Measurements from ENCODE around the gene CNOT9. TPM values are rescaled to one million over a fixed set of nuclear protein-coding genes. Genes with fewer than 3 reads are reported as not detected.

The CNOT9 gene
- total and polyA plus RNA-seq, 2 of the 13 experiments (the other 11 are each of a cell fraction or from before 2014, with no cell fraction given) = 82.6 to 92.4 TPM

GRCh38 chr2:218568190-218569037, at the start of gene CNOT9, which contains the start of gene USP37 (continued):
- peak; percentile 89 for TF ChIP-seq MTERF4 (CRISPR knock-in tag; IDR thresholded peaks at IDR 0.05)
- TF ChIP-seq ZNF737 (CRISPR knock-in tag; IDR thresholded peaks at IDR 0.05; ENCODE audit: borderline replicate concordance) = no peak
- TF ChIP-seq THAP11 (CRISPR knock-in tag; IDR thresholded peaks at IDR 0.05) = peak; percentile 91
- TF ChIP-seq DMTF1 (CRISPR knock-in tag; IDR thresholded peaks at IDR 0.05) = 0 out of 2 replicates have a peak, but pooled peaks have one; percentile 89
- no peak for TF ChIP-seq RORA (CRISPR knock-in tag; IDR thresholded peaks at IDR 0.05)
- no peak; the same call in 1 of the 2 replicates for TF ChIP-seq U2AF2 (IDR thresholded peaks at IDR 0.05; ENCODE audit: low read depth, low read length)
- TF ChIP-seq FOXK1 (CRISPR knock-in tag; IDR thresholded peaks at IDR 0.05; ENCODE audit: borderline replicate concordance, low read depth) = peak; percentile 32; the same call in 1 of the 2 replicates
- 0 out of 2 replicates have a peak, but pooled peaks have one; percentile 39 for TF ChIP-seq ONECUT2 (CRISPR knock-in tag; IDR thresholded peaks at IDR 0.05)
- TF ChIP-seq HOXA5 (CRISPR knock-in tag; IDR thresholded peaks at IDR 0.05) = peak; percentile 95
- TF ChIP-seq TSC22D2 (CRISPR knock-in tag; IDR thresholded peaks at IDR 0.05; ENCODE audit: borderline replicate concordance) = 0 out of 2 replicates have a peak, but pooled peaks have one; percentile 61
- no peak for TF ChIP-seq TERF1 (CRISPR knock-in tag; IDR thresholded peaks at IDR 0.05)
- TF ChIP-seq SATB2 (CRISPR knock-in tag; IDR thresholded peaks at IDR 0.05) = peak; percentile 87
- TF ChIP-seq ZNF501 (CRISPR knock-in tag; IDR thresholded peaks at IDR 0.05) = peak; percentile 97
- TF ChIP-seq HOXA9 (CRISPR knock-in tag; IDR thresholded peaks at IDR 0.05; ENCODE audit: borderline replicate concordance) = peak; percentile 97
- TF ChIP-seq ISX (CRISPR knock-in tag; conservative IDR thresholded peaks at IDR 0.05) = peak; percentile 80
- TF ChIP-seq ZNF460 (CRISPR knock-in tag; IDR thresholded peaks at IDR 0.05; ENCODE audit: borderline replicate concordance) = no peak
- TF ChIP-seq ZNF484 (CRISPR knock-in tag; IDR thresholded peaks at IDR 0.05; ENCODE audit: borderline replicate concordance, low read depth) = no peak; the same call in 1 of the 2 replicates
- no peak for TF ChIP-seq ATM (IDR thresholded peaks at IDR 0.05; ENCODE audit: borderline replicate concordance)

Measured in HepG2 (cell line).